Inflammatory macrophage (primary cell): Measurements from ENCODE around the gene ZBTB20.

Experiments
- DNase-seq, 2 donors: peaks; one replicate each; pipeline ENCODE4 v3.0.0-alpha.2; 2020 to 2022

ZBTB20 gene

GRCh38 chr3:115018694-115019093 lies 128.4 kb downstream of the ZBTB20 start:
- no peak for DNase-seq

- DNase-seq = no peak
Observed at GRCh38 chr3:115007966-115008365, 139.1 kb downstream of the ZBTB20 start.

- DNase-seq = no peak
Observed at GRCh38 chr3:115004201-115005140, 142.6 kb downstream of the ZBTB20 start.

GRCh38 chr3:114998971-114999579 lies 148.0 kb downstream of the ZBTB20 start:
- DNase-seq = no peak

- no peak for DNase-seq
Observed at GRCh38 chr3:114994554-114995341, 152.3 kb downstream of the ZBTB20 start.

- DNase-seq = no peak
Observed at GRCh38 chr3:114985776-114986175, 161.3 kb downstream of the ZBTB20 start.

GRCh38 chr3:114983248-114983647 lies 163.8 kb downstream of the ZBTB20 start:
- no peak for DNase-seq

- DNase-seq = no peak
Observed at GRCh38 chr3:114974387-114974786, 172.7 kb downstream of the ZBTB20 start.

GRCh38 chr3:114973536-114973935 lies 173.6 kb downstream of the ZBTB20 start:
- DNase-seq = no peak

GRCh38 chr3:114967168-114967567 lies 179.9 kb downstream of the ZBTB20 start:
- no peak for DNase-seq

- DNase-seq = no peak
Observed at GRCh38 chr3:114962189-114962588, 184.9 kb downstream of the ZBTB20 start.

- no peak for DNase-seq
Observed at GRCh38 chr3:114958930-114959329, 188.2 kb downstream of the ZBTB20 start.

- no peak for DNase-seq
Observed at GRCh38 chr3:114953800-114954199, 193.3 kb downstream of the ZBTB20 start.

- DNase-seq = no peak
Observed at GRCh38 chr3:114953215-114953799, 193.8 kb downstream of the ZBTB20 start.

GRCh38 chr3:114942773-114943172 lies 204.3 kb downstream of the ZBTB20 start:
- DNase-seq = no peak

- DNase-seq = no peak
Observed at GRCh38 chr3:114941626-114942309, 205.3 kb downstream of the ZBTB20 start.

- no peak for DNase-seq
Observed at GRCh38 chr3:114939920-114940319, 207.2 kb downstream of the ZBTB20 start.

- no peak for DNase-seq
Observed at GRCh38 chr3:114933407-114933806, 213.7 kb downstream of the ZBTB20 start.

GRCh38 chr3:114929971-114930732 lies 216.9 kb downstream of the ZBTB20 start:
- DNase-seq = no peak

GRCh38 chr3:114928989-114929640 lies 218.0 kb downstream of the ZBTB20 start:
- no peak for DNase-seq

- no peak for DNase-seq
Observed at GRCh38 chr3:114904633-114905032, 242.5 kb downstream of the ZBTB20 start.
